HG03521 (cell line): ENCODE data around the gene PGM3.

ENCODE experiments used
- ATAC-seq: cut with Tn5 transposase; IDR thresholded peaks from one replicate; pipeline ENCODE4 v1.9.1; 2021; ENCODE audit warnings: mild to moderate bottlenecking, moderate library complexity; ENCODE audit not compliant: unreplicated experiment

Gene PGM3

GRCh38 chr6:83183082-83183828, 9.8 kb downstream of the PGM3 start:
- no peak for ATAC-seq

DNA sequence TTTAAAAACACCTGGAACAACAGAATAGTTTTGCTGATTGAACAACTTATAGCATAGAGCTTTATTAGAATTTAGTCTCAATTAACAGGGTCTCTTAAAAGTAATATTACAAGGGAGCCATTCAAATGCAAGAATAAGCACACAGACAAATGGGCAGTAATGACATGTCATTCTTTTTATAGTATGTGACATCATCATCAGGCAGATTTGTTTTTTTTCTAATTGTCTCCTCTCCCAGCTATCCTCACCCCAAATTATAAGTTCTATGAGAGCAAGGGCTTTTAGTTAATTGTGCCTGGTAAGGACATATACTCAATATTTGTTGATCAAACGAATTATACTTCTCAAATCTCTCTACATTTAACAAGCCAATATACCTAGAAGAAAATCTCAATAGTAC, 11.0 kb downstream of the PGM3 start:
- ATAC-seq: no peak

DNA sequence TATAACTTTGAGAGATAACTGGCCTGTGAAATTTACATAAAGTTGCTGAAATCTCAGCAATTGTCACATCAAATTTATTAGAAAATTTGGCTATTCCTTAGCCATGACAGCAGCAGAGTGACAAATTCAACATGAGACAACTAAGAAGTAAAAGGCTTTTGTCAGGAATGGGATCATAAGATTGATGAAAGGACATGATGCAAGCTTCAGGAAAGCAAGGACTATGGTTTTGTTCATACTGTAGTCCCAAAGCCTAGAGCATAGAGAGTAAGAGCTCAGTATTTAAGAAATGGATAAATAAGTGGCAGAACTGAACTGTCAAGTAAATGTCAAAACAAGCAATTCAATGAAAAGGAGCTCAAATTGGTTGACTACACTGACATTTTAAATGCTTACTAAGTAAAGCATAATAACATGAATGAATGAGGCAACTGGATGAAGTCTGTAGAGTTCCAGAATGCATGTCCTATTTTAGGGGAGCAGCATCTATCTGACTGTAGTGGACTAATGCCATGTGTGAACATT, 12.6 kb downstream of the PGM3 start:
- no peak for ATAC-seq

DNA sequence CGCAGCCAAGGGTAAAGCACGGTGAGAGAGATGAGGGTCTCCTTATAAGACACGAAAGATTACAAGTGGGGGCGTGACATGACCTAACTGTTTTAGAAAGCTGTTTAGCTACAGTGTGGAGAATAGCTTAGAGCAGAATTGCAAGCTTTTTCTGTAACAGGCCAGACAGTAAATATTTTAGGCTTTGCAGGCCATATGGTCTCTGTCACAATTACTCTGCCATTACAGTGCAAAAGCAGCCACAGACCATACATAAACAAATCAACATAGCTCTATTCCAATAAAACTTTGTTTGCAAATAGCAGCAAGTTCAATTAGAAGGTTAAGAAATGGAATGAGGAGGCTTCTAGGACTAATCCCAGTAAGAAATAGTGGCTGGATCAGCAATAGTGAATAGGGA, 16.8 kb downstream of the PGM3 start:
- no peak for ATAC-seq

- ATAC-seq: no peak
Observed at GRCh38 chr6:83169511-83169910, 23.6 kb downstream of the PGM3 start.

- no peak for ATAC-seq
Observed at GRCh38 chr6:83169106-83169505, 24.0 kb downstream of the PGM3 start.

DNA sequence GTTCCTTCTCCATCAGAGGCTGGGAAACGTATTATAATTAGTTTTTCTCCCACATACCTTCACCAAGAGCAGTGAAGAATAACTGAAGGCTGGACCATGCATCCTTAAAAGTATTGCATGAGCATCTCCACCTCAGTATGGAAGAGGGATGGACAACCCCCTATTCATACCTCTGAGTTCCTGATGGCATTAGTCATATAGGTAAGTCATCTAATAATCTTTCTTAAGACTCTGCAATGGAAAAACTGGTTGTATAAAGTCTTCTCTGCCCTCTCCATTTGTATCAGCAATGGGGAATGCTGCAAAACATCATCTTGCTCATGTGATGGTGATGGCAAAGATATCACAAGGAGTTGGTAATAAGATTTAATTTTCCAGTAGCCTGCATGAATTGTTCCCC, 24.5 kb downstream of the PGM3 start:
- no peak for ATAC-seq

DNA sequence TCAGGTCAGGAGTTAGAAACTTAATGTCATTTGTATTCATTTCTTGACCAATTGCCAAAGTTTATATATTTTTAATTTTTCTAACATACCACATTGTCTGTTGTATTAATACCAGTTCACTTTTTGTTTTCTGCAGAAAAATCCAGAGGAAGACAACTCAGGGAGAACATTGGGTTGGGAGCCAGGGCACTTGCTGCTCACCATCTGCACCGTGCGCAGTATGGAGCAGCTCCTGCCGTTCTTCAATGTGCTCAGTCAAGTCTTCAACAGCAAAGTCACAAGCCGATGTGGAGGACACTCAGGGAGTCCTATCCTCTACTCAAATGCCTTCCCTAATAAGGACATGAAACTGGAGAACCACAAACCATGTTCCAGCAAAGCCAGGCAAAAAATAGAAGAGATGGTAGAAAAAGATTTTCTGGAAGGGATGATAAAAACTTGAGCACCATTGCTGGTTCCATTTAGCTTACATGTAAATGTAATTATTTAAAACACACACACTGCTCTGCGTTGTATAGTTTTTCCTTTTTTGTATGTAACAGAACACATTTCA, 25.3 kb downstream of the PGM3 start:
- ATAC-seq: no peak

GRCh38 chr6:83160167-83160566, 32.9 kb downstream of the PGM3 start:
- no peak for ATAC-seq

- ATAC-seq: no peak
Observed at GRCh38 chr6:83155794-83156193, 37.3 kb downstream of the PGM3 start.

- no peak for ATAC-seq
Observed at GRCh38 chr6:83153883-83154521, 39.1 kb downstream of the PGM3 start.

DNA sequence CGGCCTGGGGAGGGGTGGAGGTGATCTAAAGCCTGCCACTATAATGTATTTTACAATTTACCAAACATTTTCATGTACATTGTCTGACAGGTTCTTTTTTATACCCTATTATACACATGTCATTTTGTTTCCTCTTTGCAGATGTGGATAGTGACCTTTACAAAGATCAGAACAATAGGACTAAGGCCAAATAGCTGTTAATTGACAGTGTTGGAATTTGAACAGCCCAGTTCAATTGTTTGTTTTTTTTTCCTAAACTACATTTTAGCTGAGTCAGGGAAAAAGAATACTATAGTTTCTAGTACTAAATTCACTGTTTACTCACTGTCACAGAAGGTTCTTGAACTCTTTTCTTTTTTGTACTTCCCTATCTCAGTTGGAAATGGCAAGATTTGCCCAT, 40.2 kb downstream of the PGM3 start:
- ATAC-seq: no peak

DNA sequence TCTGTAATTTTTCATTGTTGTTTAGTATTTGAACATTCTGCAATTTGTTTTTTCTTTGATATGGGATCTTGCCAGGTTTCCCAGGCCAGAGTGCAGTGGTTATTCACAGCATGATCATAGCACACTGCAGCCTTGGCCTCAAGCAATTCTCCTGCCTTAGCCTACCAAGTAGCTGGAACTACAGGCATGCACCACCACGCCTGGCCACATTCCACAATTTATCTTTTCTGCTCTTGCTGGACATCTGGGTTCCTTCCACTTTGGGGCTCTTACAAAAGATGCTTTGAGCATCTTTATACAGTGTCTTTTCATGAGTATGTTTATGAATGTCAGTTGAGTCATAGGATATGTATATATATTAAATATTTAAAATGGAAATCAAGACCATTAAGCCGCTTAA, 42.0 kb downstream of the PGM3 start:
- ATAC-seq: no peak

GRCh38 chr6:83138758-83139157, 54.3 kb downstream of the PGM3 start:
- ATAC-seq: no peak

- no peak for ATAC-seq
Observed at GRCh38 chr6:83138118-83138722, 54.8 kb downstream of the PGM3 start.

DNA sequence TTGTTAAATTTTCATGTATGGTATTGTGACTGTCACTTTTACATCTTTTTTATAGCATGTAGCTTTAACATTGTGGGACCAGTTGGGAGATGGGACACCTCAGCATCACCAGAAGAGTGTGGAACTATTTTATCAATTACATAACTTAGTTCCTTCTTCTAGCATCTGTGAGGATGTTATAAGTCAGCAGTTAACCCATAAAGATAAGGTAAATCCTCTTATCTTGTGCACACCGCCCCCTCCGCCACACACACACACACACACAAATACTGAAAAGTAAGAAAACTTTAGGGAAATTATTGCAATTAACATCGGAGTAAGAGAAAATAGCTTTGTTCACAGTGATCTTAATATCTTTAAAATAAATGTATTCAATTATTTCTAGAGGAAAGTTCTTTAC, 60.9 kb downstream of the PGM3 start:
- no peak for ATAC-seq

DNA sequence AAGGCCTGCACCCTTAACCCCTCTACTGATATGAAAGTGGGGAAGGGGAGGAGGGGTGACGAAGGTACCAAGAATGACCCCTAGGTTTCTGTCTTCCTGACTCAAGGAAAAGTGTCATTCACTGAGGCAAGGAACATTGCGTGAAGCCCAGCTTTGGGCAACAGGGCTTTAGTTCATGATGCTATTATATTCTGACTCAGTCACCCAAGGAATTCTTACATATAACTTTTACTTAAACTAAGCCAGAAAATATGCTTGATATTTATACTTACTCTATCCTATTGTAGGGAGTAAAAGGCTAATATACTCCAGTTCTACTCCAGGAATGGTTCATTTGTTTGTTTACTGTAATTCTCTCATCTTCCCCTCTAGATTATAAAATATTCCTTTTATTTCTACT, 65.1 kb downstream of the PGM3 start:
- no peak for ATAC-seq

GRCh38 chr6:83127258-83127657, 65.8 kb downstream of the PGM3 start:
- ATAC-seq: no peak

DNA sequence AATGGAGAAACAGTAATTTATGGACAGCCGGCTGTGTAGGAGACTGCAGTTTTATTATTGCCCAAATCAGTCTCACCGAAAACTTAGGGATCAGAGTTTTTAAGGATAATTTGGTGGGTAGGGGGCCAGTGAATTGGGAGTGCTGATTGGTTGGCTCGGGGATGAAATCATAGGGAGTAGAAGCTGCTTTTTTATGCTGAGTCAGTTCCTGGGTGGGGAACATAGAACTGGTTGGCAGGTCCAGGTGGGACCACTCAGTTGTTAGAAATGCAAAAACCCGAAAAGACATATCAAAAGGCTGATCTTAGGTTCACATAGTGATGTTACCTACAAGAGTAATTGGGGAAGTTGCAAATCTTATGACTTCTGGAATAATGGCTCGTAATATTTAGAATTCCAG, 66.3 kb downstream of the PGM3 start:
- ATAC-seq: no peak

- ATAC-seq: no peak
Observed at GRCh38 chr6:83126223-83126622, 66.8 kb downstream of the PGM3 start.

- no peak for ATAC-seq
Observed at GRCh38 chr6:83125425-83125824, 67.6 kb downstream of the PGM3 start.

DNA sequence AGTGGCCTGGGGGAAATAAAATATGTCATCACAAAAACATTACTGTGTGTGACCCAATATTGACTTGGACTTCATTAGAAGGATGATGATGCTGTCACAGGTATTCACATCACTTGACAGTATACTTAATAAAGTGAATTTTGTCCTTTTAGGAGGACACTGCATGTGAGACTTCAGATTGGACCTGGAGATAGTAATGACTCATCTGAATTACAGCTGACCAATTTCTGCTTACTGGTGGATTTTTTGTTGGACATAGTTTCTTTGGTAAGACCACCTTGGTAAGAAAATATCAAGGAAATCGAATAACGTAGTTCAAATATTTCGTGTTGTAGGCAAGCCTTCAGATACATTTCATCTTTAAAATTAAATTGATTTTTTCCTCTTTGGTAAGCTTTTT, 68.5 kb downstream of the PGM3 start:
- ATAC-seq: no peak
